Hepatic stellate cell (primary cell): ENCODE data around the gene JDP2.

Experiments used
- DNase-seq: peaks from one replicate; pipeline ENCODE4 v3.0.0; 2011; ENCODE audit warnings: low spot score

JDP2 gene

DNA sequence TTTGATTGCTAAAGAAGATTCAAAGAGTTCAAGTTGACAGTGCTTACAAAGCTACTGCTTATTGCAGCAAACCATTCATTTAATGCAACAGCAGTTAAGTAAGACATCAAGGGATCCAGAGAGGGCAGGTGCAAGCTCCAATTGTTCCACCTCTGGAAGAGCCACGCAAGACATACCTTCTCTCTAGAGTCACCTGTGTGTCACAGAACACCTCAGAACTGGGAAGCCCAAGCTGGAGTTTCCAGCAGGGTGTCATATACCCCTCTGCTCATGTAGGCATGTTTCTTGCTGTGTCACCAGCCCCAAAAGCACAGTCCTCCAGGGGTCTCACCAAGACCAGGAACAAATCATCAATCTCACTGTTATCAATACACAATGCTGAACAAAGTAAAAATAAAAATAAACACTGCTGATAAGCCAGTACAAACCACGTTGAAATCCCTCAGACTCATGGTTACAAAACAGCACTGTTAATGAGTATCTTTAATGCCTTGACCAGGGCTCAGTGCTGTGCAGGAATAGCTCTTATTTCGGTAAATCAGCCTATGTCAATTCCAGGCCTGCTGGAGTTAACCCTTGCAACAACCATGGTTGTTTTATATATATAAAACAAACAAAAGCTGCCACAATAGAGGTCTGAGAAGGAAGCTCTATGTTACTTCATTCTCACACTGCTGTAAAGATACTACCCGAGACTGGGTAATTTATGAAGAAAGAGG lies 57.0 kb downstream of the JDP2 start:
- no peak for DNase-seq

DNA sequence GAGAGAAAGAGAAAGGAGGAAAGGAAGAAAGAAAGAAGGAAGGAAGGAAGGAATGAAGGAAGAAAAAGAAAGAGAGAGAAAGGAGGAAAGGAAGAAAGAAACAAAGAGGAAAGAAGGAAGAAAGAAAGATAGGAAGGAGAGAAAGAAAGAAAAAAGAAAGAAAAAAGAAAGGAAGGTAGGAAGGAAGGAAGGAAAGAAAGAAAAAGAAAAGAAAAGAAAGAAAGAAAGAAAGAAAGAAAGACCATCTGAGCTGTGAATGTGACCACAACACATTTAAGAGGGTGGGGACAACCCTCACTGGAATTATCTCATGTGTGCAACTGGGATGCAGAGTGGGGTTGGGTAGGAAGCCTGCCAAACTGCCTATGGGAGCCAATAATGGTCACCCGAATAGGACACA lies 58.5 kb downstream of the JDP2 start:
- no peak for DNase-seq

DNA sequence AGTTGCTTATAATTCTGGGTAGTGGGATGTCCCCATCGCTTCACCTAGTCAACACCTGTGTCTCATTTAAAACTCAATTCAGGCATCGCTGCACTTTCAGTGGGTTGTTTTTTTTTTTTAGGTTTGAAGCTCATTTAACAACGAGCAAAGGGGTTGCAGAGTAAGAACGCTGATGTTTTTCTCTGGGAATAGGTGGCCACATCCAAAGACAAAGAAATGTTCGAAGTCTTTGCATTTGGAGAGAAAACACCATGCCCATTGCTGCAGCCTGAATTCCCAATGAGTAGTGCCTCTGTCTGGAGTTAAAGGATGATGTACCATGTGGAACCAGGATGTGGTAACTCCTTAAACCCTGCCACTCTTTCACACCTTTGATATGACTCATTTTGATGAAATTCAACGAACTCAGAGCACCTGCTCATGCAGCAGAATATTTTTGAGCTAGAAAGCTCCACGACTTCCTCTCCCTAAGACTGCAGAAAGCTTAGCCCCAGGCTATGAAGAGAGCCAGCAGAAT lies 59.4 kb downstream of the JDP2 start:
- no peak for DNase-seq

DNA sequence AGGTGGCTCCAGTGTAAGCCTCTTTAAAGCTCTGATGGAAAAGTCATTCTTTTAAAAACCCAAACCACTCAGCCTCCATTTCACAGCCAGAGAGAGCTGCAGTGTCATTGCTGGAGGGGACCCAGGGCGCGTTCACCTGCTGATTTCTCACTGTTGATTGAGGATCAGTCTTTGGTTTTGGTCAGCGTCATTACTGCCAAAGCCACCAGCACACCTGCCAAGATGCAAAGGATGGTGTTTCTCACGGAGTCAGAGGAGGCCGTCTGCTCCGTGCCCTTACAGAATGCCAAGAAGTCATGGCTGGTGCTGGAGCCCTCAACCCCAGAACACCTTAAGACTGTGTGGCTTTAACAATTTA lies 61.6 kb downstream of the JDP2 start:
- DNase-seq: no peak

DNA sequence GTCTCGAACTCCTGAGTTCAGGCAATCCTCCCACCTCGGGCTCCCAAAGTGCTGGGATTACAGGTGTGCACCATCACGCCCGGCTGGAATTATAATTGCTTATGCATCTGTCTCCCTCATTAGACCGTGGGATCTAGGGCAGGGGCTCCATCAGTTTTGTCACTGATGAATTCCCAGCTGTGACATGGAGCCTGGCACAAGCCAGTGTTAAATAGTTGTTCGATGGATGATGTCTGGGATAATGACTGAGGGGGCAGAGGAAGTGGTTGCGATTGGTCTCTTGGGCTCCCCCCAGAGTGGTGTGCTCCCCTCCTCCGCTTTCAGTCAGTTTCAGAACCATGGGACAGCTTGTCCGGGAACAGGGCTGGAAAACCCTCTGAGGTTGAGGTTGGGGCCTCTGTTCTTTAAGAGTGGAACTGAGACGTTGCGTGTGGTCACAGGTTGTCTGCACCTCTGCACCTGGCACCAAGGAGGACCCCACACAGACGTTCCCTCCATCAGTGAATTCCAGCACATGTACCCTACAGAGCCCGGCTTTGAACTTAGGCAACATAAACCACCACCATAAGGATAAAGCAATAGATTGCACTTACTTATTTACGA lies 63.7 kb downstream of the JDP2 start:
- DNase-seq: no peak

DNA sequence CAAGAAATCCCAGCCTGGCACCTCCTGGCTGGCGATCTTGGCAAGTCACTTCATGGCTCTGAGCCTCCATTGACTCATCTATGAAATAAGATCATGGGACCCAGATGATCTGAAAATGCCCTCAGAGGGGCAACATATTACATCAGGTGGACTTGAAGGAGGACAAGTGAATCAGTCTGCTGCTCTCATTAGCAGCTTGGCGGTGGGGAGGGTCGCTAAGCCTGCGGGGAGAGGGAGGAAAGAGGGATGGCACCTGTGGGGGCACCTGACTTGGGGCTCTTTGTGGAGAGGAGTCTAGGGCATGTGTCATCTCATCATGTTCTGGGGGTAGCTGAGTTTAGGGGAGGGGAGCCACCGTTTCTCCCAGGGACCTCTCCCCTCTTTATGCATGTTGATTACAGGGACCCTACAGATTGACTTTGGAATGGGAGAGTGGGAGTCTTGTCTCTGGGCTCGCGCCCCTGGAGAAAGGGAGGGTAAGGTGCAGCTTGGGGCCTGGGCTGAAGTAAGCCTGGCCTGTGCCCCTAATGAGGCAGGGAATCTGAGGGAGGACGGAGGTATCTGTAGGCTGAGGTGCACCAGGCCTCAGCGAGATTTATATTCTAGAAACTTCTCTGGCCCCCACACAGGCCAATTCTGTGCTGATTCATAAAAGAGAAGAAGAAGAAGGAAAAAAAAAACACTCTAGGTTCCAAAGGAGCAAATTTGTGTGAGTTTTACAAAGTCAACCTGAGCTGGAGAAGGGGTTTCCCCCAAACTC lies 65.2 kb downstream of the JDP2 start:
- DNase-seq: no peak

DNA sequence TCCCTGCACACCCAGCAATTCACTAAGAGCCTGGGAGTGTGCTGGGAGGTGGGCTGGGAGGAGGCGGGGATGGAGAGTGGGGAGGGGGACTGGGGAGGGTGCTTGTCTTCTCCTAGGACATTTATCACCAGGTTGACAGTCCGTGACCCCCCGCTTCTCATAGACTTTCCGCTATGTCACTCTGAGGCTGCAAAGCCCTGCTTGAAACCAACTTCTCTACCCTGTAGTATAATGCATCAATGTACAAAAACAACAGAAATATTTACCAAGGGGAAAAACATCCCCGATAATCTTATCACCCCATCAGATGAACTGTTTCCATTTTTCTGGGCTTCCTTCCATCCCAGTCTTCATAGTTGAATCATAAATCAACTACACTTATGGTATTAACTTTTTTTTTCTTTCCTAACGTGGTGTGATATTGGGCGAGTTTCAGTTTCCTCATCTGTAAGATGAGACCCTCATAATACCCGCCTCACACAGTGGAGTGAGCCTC lies 65.8 kb downstream of the JDP2 start:
- DNase-seq: no peak

DNA sequence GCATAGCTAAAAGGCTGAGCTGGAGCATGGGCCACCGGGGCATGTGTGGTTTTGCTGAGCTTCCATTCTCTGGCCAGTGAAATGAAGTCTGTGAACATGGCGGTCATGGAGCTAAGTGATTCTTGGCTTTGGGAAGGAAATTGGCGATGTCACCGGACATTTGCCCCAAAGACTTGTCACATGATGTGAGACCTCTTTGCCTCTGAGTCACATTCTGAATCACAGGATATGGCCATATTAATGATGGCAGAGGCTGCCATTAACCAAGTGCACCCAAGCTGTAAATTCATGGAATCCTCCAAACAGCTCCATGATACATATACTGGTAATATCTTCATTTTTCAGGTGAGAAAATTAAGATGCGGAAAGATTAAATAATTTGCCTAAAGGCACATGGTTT lies 67.1 kb downstream of the JDP2 start:
- no peak for DNase-seq

DNA sequence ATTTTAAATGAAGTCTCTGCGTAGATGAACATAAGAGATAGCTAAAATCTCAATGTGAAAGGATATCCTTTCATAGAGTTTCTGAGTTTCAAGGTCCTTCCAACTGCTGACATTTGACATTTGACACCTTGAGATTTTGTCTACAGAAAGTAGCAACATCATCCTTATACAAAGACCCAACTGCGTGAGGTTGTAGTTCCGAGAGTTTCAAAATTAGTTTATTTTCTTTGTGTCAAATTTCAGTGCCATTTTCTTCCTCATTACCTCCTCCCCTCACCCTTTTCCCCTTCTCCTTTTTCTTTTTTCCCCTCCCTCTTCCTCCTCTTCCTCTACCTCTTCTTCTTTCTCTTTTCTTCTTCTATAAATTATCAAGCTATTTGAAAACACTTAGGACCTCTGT lies 67.6 kb downstream of the JDP2 start:
- no peak for DNase-seq

DNA sequence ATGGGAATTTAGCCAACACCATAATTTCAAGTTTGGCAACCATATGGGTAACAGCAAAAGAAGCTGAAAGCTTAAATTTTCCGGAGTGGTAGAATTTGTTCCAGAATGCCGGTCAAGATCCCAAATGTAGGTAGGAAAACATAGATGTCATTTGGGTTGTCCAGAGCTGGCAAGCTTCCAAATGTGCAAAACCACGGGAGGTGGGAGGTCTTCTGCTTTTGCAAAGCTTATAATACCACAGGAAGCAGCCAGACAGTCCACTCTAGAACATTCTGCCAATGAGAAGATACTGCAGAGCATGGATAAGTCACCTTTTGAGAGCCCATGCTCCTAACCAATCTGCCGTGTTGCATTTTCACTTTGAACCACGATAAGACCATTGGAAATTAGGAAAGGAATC lies 68.1 kb downstream of the JDP2 start:
- no peak for DNase-seq

DNA sequence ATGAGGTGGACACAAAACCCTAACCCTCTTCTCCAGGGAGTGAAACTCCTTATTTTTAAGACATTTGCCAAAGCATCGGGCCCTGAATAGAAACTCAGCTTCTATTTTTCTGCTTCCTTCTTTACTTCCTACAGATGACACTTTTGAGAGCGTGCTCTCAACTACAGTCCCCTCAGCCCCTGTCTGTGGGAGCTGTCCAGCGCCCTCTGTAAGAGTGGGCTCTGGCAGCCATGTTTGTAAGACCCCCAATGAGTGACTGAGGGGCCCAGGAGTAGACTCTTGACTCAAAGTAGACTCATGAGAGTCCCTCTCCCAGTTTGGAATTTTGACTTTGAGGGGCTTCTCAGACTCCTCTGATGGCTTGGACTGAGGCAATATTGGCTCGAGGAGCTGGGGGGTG lies 68.9 kb downstream of the JDP2 start:
- no peak for DNase-seq

DNA sequence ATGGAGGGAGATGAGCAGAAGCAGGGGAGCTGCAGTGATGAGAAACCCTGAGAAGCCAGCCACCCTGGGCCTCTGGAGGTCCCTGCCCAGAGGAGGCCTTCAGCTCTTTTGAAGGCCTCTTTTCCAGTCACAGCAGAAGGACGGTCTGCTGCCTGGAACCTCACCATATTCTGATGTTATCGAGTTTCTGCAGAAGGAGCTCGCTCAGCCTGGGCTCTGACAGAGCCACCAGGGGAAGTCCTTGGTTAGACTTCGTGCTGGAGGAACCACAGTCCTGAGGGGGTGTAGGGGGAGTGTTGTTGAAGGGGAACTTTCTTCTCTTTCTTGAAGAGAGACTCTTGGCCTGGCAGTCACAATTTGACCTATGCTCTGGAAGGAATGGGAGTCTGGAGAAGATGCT lies 69.4 kb downstream of the JDP2 start:
- DNase-seq: no peak

DNA sequence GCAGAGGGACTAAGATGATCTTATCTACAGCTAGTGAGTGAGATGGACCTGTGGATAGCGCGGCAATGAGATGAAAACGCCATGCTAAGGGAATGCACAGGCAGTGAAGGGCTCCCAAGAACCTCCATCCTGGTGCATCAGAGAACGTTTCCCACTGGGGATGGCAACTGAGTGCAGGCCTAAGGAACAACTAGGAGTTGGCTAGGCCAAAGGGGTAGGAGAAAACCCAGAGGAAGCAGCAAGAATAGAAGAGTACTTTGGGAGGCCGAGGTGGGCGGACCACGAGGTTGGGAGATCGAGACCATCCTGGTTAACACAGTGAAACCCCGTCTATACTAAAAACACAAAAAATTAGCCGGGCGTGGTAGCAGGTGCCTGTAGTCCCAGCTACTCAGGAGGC lies 69.9 kb downstream of the JDP2 start:
- no peak for DNase-seq

DNA sequence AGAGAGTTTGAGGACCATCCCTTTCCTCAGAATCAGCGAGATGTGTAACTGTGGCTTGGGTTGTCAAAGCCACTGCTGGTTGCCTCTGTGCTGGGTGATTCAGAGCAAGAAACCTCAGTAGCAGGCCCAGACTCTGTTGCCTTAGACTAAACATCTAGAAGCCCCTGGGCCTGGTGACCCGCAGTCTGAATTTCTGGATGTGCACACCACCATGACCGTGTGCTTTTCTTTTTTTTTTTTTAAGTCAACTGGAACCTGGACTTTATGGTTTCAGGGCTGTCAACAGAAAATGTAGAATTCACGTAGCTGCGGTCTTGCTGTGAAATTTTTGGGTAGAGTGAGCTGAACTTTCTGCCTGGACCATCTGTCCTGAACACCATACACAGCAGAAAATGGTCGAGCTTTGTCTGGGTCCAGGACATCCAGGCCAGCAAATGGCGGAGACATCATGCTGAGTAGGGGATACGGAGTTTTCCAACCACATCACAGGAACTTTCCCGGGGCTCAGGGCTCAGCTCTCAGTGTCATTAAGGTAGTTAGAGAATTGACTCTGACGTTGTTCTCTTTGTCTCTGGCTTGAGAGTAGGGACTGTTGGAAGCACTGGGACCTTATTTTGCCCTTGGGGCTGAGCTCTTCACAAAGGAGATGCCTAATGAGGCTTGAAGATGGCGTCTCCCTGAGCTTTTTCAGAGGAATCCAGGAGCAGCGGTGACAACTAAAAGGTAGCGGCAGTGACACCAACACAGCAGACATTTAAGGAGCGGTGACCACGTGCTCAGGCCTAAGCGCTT lies 71.5 kb downstream of the JDP2 start:
- DNase-seq: no peak

DNA sequence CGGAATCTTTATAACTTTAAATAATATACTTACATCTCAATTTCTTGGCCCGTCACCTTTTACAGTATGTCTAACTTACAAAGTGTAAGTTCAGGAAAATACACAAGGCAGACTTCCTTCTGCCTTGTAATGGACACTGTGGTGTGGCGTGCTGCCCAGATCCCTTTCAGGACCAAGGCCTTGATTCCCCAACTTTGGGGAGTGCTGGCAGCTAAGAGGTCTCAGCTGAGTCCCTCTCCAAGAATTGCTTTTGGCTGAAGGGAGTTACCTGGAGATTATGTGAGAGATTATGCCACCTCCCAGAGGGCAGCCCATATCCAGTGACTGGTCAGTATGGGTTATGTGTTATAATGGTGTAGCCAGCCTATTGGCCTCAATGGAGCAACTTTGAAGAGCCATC lies 73.3 kb downstream of the JDP2 start:
- no peak for DNase-seq

DNA sequence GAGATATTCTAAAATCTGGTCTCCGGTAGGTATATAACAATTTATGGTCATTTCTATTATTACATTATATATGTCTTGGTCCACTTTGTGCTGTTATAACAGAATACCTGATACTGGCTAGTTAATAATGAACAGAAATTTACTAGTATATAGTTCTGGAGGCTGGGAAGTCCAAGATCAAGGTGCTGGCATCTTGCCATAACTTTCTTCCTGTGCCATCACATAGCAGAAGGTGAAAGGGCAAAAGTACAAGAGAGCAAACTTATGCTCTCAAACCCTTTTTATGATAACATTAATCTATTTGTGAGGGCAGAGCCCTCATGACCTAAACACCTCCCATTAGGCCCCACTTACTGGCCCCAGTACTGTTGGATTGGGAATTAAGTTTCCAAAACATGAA lies 76.6 kb downstream of the JDP2 start:
- no peak for DNase-seq

DNA sequence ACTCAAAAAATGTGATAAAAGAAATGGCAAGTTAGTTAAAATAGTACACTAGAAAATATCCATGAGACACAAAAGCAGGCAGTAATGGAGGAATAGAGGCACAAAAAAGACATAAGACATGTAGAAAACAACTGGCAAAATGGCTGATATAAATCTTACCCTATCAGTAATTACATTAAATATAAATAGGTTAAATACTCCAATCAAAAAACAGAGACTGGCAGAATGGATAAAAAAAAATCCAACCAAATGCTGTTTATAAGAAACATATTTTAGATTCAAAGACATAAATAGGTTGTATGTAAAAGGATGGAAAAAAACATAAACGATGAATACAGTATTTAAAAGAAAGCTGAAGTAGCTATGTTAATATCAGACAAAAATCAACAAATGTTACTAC lies 79.1 kb downstream of the JDP2 start:
- no peak for DNase-seq

DNA sequence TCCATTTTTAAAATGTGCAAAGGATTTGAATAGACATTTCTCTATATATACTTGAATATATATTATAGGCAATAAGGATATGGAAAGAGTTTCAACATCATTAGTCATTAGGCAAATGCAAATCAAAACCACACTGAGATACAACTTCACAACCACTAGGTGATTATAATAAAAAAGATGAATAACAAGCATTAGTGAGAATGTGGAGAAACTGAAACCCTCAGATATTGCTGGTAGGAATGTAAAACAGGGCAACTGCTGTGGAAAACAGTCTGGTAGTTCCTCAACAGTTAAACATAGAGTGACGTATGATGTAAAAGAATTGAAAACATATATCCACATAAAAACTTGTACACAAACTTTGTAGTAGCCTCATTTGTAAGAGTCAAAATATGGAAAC lies 82.7 kb downstream of the JDP2 start:
- no peak for DNase-seq

DNA sequence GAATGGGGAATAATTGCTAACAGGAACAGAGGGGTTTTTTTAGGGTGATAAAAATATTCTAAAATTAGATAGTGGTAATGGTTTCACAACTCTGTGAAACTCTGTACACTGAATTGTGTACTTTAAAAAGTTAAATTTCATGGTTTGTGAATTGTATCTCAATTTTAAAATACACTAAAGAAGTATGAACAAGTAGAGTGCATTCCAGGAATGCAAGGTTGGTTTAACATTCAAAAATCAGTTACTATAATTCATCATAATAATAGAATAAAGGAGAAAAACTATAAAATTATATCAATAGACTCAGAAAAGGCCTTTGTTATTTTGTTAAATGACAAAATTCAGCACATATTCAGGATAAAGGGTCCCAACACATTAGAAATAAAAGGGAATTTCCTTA lies 83.4 kb downstream of the JDP2 start:
- DNase-seq: no peak

DNA sequence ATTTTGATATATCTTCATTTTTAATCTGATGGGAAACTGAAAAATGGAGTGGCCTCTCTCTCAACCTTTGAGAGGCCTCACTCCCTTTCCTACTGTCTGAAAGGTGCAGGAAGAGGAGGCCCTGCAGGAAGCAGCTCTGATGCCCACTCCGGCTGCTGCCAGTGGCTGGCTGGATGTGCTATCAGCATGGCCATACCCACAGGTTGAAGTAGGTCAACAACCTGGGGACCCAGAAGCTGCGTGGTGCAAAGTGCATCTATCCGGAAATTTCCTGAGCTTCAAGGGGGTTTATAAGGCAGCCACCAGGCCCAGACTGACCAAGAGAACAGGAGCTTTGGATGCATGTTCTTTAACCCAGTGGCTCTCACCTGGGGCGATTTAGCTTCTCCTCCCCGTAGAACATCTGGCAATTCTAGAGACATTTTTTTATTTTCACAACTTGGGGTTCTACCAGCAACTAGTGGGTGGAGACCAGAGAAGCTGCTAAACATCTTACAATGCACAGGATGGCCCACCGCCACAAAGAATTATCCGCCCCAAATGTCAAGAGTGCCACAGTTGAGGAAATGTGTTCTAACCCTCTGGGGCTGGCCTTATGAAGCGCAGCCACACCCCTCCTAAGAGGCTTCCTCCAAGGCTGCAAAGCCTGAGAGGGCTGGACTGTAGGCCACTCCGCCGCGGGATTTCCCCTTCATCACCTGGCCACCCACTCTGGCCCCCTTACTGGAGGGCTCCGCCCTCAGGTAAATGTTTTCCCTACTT lies 86.3 kb downstream of the JDP2 start:
- DNase-seq: no peak
